Measurements from ENCODE around the gene RBM20. TPM values are rescaled to one million over a fixed set of nuclear protein-coding genes. Genes with fewer than 3 reads are reported as not detected.

Gene RBM20
- total and polyA plus RNA-seq, 2 of the 13 experiments (the other 11 are each of a cell fraction or from before 2014, with no cell fraction given), result 0.02 to 0.22 TPM

DNA sequence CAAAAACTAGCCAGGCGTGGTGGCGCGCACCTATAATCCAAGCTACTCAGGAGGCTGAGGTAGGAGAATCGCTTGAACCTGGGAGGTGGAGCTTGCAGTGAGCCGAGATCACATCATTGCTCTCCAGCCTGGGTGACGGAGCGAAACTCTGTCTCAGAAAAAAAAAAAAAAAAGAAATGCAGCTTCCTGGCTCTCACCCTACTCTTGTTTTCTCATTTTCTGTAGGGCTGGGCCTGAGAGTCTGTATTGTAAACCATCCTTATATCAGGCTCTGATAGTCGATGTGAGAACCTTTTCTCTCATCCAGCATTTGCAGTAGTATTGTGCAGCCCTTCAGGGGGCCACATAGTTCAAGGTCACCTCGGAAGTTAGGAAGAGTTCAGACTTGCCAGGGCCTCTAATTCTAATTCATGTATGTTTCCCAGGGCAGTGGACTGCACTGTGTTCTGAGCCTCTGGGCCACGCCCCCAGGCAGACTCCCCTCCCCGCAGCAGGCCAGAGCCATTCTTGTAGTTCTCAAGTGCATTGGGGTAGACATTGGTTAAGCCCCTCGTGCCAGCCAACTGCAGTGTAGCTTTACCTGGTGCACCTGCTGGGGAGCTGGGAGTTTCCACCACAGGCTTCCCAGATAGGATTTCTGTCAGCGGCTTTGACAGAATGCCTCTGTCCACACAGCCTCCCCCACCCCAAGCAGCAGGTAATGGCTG, 189.3 kb downstream of the RBM20 start (continued):
- TF ChIP-seq, protein P1, sequence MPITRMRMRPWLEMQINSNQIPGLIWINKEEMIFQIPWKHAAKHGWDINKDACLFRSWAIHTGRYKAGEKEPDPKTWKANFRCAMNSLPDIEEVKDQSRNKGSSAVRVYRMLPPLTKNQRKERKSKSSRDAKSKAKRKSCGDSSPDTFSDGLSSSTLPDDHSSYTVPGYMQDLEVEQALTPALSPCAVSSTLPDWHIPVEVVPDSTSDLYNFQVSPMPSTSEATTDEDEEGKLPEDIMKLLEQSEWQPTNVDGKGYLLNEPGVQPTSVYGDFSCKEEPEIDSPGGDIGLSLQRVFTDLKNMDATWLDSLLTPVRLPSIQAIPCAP (CRISPR knock-in tag; IDR thresholded peaks at IDR 0.05; ENCODE audit: low read depth), result no peak
- TF ChIP-seq SP140L (CRISPR knock-in tag; IDR thresholded peaks at IDR 0.05; ENCODE audit: borderline replicate concordance) (no peak), TP53 (CRISPR knock-in tag; conservative IDR thresholded peaks at IDR 0.05) (no peak), SCMH1 (CRISPR knock-in tag; IDR thresholded peaks at IDR 0.05; ENCODE audit: borderline replicate concordance) (no peak), CREM (IDR thresholded peaks at IDR 0.05) (no peak), CREM (CRISPR knock-in tag; IDR thresholded peaks at IDR 0.05) (no peak), ZNF547 (CRISPR knock-in tag; IDR thresholded peaks at IDR 0.05) (no peak), BHLHE40 (IDR thresholded peaks at IDR 0.05; ENCODE audit: low read length) (no peak), RBFOX2 (IDR thresholded peaks at IDR 0.05; ENCODE audit: low read depth, low read length) (no peak), ARHGAP35 (CRISPR knock-in tag; IDR thresholded peaks at IDR 0.05; ENCODE audit: borderline replicate concordance) (no peak), PPARG (CRISPR knock-in tag; conservative IDR thresholded peaks at IDR 0.05) (0 out of 2 replicates have a peak, but pooled peaks have one; percentile 13), NR1H2 (CRISPR knock-in tag; IDR thresholded peaks at IDR 0.05; ENCODE audit: borderline replicate concordance, low read depth) (no peak), ZNF670 (CRISPR knock-in tag; IDR thresholded peaks at IDR 0.05; ENCODE audit: borderline replicate concordance) (no peak), HDAC1 (CRISPR knock-in tag; IDR thresholded peaks at IDR 0.05) (0 out of 2 replicates have a peak, but pooled peaks have one; percentile 16)
- TF ChIP-seq, protein P2, sequence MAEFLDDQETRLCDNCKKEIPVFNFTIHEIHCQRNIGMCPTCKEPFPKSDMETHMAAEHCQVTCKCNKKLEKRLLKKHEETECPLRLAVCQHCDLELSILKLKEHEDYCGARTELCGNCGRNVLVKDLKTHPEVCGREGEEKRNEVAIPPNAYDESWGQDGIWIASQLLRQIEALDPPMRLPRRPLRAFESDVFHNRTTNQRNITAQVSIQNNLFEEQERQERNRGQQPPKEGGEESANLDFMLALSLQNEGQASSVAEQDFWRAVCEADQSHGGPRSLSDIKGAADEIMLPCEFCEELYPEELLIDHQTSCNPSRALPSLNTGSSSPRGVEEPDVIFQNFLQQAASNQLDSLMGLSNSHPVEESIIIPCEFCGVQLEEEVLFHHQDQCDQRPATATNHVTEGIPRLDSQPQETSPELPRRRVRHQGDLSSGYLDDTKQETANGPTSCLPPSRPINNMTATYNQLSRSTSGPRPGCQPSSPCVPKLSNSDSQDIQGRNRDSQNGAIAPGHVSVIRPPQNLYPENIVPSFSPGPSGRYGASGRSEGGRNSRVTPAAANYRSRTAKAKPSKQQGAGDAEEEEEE (CRISPR knock-in tag; IDR thresholded peaks at IDR 0.05; ENCODE audit: borderline replicate concordance), result no peak
- TF ChIP-seq, protein P3, sequence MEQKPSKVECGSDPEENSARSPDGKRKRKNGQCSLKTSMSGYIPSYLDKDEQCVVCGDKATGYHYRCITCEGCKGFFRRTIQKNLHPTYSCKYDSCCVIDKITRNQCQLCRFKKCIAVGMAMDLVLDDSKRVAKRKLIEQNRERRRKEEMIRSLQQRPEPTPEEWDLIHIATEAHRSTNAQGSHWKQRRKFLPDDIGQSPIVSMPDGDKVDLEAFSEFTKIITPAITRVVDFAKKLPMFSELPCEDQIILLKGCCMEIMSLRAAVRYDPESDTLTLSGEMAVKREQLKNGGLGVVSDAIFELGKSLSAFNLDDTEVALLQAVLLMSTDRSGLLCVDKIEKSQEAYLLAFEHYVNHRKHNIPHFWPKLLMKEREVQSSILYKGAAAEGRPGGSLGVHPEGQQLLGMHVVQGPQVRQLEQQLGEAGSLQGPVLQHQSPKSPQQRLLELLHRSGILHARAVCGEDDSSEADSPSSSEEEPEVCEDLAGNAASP (CRISPR knock-in tag; IDR thresholded peaks at IDR 0.05; ENCODE audit: borderline replicate concordance), result no peak
- TF ChIP-seq, protein P4, sequence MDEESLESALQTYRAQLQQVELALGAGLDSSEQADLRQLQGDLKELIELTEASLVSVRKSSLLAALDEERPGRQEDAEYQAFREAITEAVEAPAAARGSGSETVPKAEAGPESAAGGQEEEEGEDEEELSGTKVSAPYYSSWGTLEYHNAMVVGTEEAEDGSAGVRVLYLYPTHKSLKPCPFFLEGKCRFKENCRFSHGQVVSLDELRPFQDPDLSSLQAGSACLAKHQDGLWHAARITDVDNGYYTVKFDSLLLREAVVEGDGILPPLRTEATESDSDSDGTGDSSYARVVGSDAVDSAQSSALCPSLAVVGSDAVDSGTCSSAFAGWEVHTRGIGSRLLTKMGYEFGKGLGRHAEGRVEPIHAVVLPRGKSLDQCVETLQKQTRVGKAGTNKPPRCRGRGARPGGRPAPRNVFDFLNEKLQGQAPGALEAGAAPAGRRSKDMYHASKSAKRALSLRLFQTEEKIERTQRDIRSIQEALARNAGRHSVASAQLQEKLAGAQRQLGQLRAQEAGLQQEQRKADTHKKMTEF (CRISPR knock-in tag; IDR thresholded peaks at IDR 0.05), result 0 out of 2 replicates have a peak, but pooled peaks have one; percentile 8
- TF ChIP-seq, protein P5, sequence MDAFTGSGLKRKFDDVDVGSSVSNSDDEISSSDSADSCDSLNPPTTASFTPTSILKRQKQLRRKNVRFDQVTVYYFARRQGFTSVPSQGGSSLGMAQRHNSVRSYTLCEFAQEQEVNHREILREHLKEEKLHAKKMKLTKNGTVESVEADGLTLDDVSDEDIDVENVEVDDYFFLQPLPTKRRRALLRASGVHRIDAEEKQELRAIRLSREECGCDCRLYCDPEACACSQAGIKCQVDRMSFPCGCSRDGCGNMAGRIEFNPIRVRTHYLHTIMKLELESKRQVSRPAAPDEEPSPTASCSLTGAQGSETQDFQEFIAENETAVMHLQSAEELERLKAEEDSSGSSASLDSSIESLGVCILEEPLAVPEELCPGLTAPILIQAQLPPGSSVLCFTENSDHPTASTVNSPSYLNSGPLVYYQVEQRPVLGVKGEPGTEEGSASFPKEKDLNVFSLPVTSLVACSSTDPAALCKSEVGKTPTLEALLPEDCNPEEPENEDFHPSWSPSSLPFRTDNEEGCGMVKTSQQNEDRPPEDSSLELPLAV (CRISPR knock-in tag; conservative IDR thresholded peaks at IDR 0.05; ENCODE audit: low read depth), result no peak
